GM23338 (cell line): ENCODE data around the gene PRR19. TPM values are rescaled to one million over a fixed set of nuclear protein-coding genes. Genes with fewer than 3 reads are reported as not detected.

Experiments
- ATAC-seq: fragments of 200-7000 bp; cut with Tn5 transposase; 3 replicates; pipeline ENCODE4 v1.9.1; 2020
- DNase-seq: peaks from one replicate; pipeline ENCODE4 v3.0.0-alpha.2; 2015; ENCODE audit warnings: low spot score
- H2AFZ ChIP-seq: fragments of 200-600 bp; sonication (generic); 2 replicates; pipeline ENCODE4 v1.8.0; 2016; ENCODE audit warnings: antibody characterized with exemption, mild to moderate bottlenecking, moderate library complexity
- H3F3A ChIP-seq: fragments of 200-600 bp; sonication (generic); replicated peaks from 2 replicates; pipeline ENCODE4 v1.8.0; 2017; ENCODE audit warnings: antibody characterized with exemption, mixed run types, low read depth
- H3K27ac ChIP-seq: fragments of 200-600 bp; sonication (generic); 2 replicates; pipeline ENCODE4 v1.6.1; 2016; ENCODE audit warnings: low read depth
- H3K27me3 ChIP-seq: fragments of 200-600 bp; sonication (generic); 2 replicates; pipeline ENCODE4 v1.8.0; 2016; ENCODE audit warnings: mild to moderate bottlenecking, mixed run types, moderate library complexity; ENCODE audit not compliant: insufficient read depth
- H3K36me3 ChIP-seq: fragments of 200-600 bp; sonication (generic); 2 replicates; pipeline ENCODE4 v1.8.0; 2016; ENCODE audit warnings: mild to moderate bottlenecking; ENCODE audit not compliant: insufficient read depth
- H3K4me1 ChIP-seq: fragments of 200-600 bp; sonication (generic); 2 replicates; pipeline ENCODE4 v1.8.0; 2016; ENCODE audit warnings: mild to moderate bottlenecking, moderate library complexity; ENCODE audit not compliant: insufficient read depth
- H3K4me2 ChIP-seq: fragments of 200-600 bp; sonication (generic); 2 replicates; pipeline ENCODE4 v1.7.1; 2017; ENCODE audit warnings: mixed run types
- H3K4me3 ChIP-seq: fragments of 200-600 bp; sonication (generic); 2 replicates; pipeline ENCODE4 v1.6.1; 2016; ENCODE audit warnings: mixed run types
- H3K79me2 ChIP-seq: fragments of 200-600 bp; sonication (generic); replicated peaks from 2 replicates; pipeline ENCODE4 v1.8.0; 2017; ENCODE audit warnings: mild to moderate bottlenecking; ENCODE audit not compliant: insufficient read depth
- H3K9me2 ChIP-seq: fragments of 200-600 bp; sonication (generic); 2 replicates; pipeline ENCODE4 v1.8.0; 2017; ENCODE audit not compliant: insufficient read depth
- H4K20me1 ChIP-seq: fragments of 200-600 bp; sonication (generic); replicated peaks from 2 replicates; pipeline ENCODE4 v1.8.0; 2017; ENCODE audit warnings: mild to moderate bottlenecking; ENCODE audit not compliant: insufficient read depth
- H3K27ac Mint-ChIP-seq: 2 replicates; pipeline ENCODE4 v1.8.0; 2020; ENCODE audit warnings: inconsistent platforms, mild to moderate bottlenecking, moderate library complexity, mixed read lengths
- H3K27me3 Mint-ChIP-seq: 3 replicates; pipeline ENCODE4 v1.8.0; 2022; ENCODE audit warnings: low read depth, mild to moderate bottlenecking, moderate library complexity, mixed read lengths, inconsistent platforms; ENCODE audit not compliant: insufficient read depth, poor library complexity
- H3K36me3 Mint-ChIP-seq: 3 replicates; pipeline ENCODE4 v1.8.0; 2021; ENCODE audit warnings: low read depth, mild to moderate bottlenecking, inconsistent platforms, moderate library complexity, mixed read lengths
- H3K4me1 Mint-ChIP-seq: 3 replicates; pipeline ENCODE4 v1.8.0; 2020; ENCODE audit warnings: mild to moderate bottlenecking, inconsistent platforms, mixed read lengths
- H3K4me3 Mint-ChIP-seq: 3 replicates; pipeline ENCODE4 v1.8.0; 2021; ENCODE audit warnings: moderate library complexity, mild to moderate bottlenecking, inconsistent platforms, mixed read lengths
- H3K9me3 Mint-ChIP-seq: 3 replicates; pipeline ENCODE4 v1.8.0; 2020; ENCODE audit warnings: moderate library complexity, mild to moderate bottlenecking, inconsistent platforms, mixed read lengths
- CREB1 ChIP-seq: fragments of 250-450 bp; sonication (Bioruptor Pico); IDR thresholded peaks from 2 replicates; pipeline ENCODE4 v1.5.0; 2020; ENCODE audit warnings: low read depth, mild to moderate bottlenecking, moderate library complexity
- CTCF ChIP-seq, 2 experiments: fragments of 200-600 bp in 1 of 2; sonication (generic) in 1 of 2; conservative IDR thresholded peaks; 2 replicates each; pipeline versions ENCODE4 v1.5.1 to v1.6.1; 2016 to 2017; ENCODE audit warnings: antibody characterized with exemption in 2 of 2, low read depth in 2 of 2, mild to moderate bottlenecking in 2 of 2, moderate library complexity in 1 of 2
- ETS1 ChIP-seq: IDR thresholded peaks from 2 replicates; pipeline ENCODE4 v1.6.1; 2016; ENCODE audit warnings: antibody characterized with exemption
- EZH2 ChIP-seq: fragments of 200-600 bp; sonication (generic); IDR thresholded peaks from one replicate; pipeline ENCODE4 v1.8.0; 2017; ENCODE audit warnings: antibody characterized with exemption, mild to moderate bottlenecking, low read depth; ENCODE audit not compliant: unreplicated experiment
- EZH2phosphoT487 ChIP-seq: fragments of 200-600 bp; sonication (generic); IDR thresholded peaks from one replicate; pipeline ENCODE4 v1.8.1; 2018; ENCODE audit warnings: antibody characterized with exemption; ENCODE audit not compliant: unreplicated experiment
- JUNB ChIP-seq: IDR thresholded peaks from one replicate; pipeline ENCODE4 v1.6.1; 2016; ENCODE audit warnings: antibody characterized with exemption; ENCODE audit not compliant: unreplicated experiment
- NANOG ChIP-seq: IDR thresholded peaks from 2 replicates; pipeline ENCODE4 v1.6.1; 2016; ENCODE audit warnings: antibody characterized with exemption, borderline replicate concordance
- POLR2AphosphoS5 ChIP-seq: IDR thresholded peaks from 2 replicates; pipeline ENCODE4 v1.6.1; 2016; ENCODE audit warnings: antibody characterized with exemption, low read depth
- REST ChIP-seq: IDR thresholded peaks from one replicate; pipeline ENCODE4 v1.6.1; 2018; ENCODE audit warnings: antibody characterized with exemption; ENCODE audit not compliant: unreplicated experiment
- STAT1 ChIP-seq: IDR thresholded peaks from one replicate; pipeline ENCODE4 v1.6.1; 2016; ENCODE audit warnings: antibody characterized with exemption; ENCODE audit not compliant: unreplicated experiment
- ZNF114 ChIP-seq: fragments of 250-450 bp; sonication (Bioruptor Pico); IDR thresholded peaks from 2 replicates; pipeline ENCODE4 v1.5.0; 2020; ENCODE audit warnings: mild to moderate bottlenecking, moderate library complexity
- ZNF331 ChIP-seq: fragments of 250-450 bp; sonication (Bioruptor Pico); IDR thresholded peaks from 2 replicates; pipeline ENCODE4 v1.5.0; 2020; ENCODE audit warnings: low read depth, mild to moderate bottlenecking, moderate library complexity
- ZNF462 ChIP-seq: fragments of 250-450 bp; sonication (Bioruptor Pico); IDR thresholded peaks from 2 replicates; pipeline ENCODE4 v1.5.0; 2020; ENCODE audit warnings: mild to moderate bottlenecking, moderate library complexity
- long read RNA-seq: library from polyadenylated mRNA; unstranded; transcript quantifications from one replicate; pipeline ENCODE4 v2.0.0, GENCODE V29; 2020; ENCODE audit not compliant: unreplicated experiment
- polyA plus RNA-seq: library from polyadenylated mRNA; unstranded; fragments of >200 nt; fragmentation: Nextera tagmentation; extraction: Ambion mirVana; gene quantifications from 2 replicates; pipeline ENCODE4 v1.2.1, GENCODE V29; 2016
- total RNA-seq: library from RNA; depleted of rRNA; stranded (reverse); fragments of >200 nt; shearing (Covaris generic); gene quantifications from 2 replicates; pipeline ENCODE4 v1.2.3, GENCODE V29; 2014; rRNA removed

The PRR19 gene
- total RNA-seq (3.6 and 8.1 TPM in 2 replicates), polyA plus RNA-seq (4.1 and 5.6 TPM in 2 replicates)
- long read RNA-seq, partial matches to known transcripts = 0 of 3 reads
- long read RNA-seq, other reads (novel, unspliced or antisense) = 0 of 3 reads

- DNase-seq = peak; percentile 57
- H2AFZ ChIP-seq = peak within 1 kb of the TSS; percentile 100
- H3K36me3 ChIP-seq = no peaks in the 10 kb centered on the region
- Mint-ChIP-seq H3K27ac (peak within 1 kb of the TSS; percentile 81), H3K27me3 (peaks cover 15% of the 10 kb centered on the region), H3K4me3 (peak within 1 kb of the TSS; percentile 92), H3K9me3 (no peaks in the 10 kb centered on the region; the same call in 2 of the 3 replicates), H3K4me1 (peaks cover 20% of the 10 kb centered on the region), H3K36me3 (peaks cover 14% of the 10 kb centered on the region)
- H3K79me2 ChIP-seq = peaks cover 9% of the 10 kb centered on the region
- peak within 1 kb of the TSS; percentile 98 for H3K4me3 ChIP-seq
- ATAC-seq = peak; percentile 59
- peak within 1 kb of the TSS; percentile 98 for H3K4me2 ChIP-seq
- no peaks in the 10 kb centered on the region for H3K27me3 ChIP-seq
- H3K4me1 ChIP-seq = peaks cover 15% of the 10 kb centered on the region
- TF ChIP-seq CREB1 (CRISPR knock-in tag) = no peak
- TF ChIP-seq REST = no peak
- no peak for TF ChIP-seq EZH2phosphoT487
- TF ChIP-seq CTCF (conservative IDR thresholded peaks at IDR 0.05; ENCODE audit: low read depth in 2 of 2) = no peak
- TF ChIP-seq POLR2AphosphoS5 = no peak
- no peak for TF ChIP-seq ZNF114
- no peak for TF ChIP-seq ZNF331 (CRISPR knock-in tag)
- TF ChIP-seq EZH2 = no peak
- no peak for TF ChIP-seq STAT1
- no peak for TF ChIP-seq JUNB
- no peak for TF ChIP-seq ETS1
- no peak for TF ChIP-seq NANOG
- no peak for TF ChIP-seq ZNF462 (CRISPR knock-in tag)
- peaks cover 21% of the 10 kb centered on the region for H3F3A ChIP-seq
- peak within 1 kb of the TSS; percentile 63 for H3K27ac ChIP-seq
- H3K9me2 ChIP-seq = 0 out of 2 replicates have a peak, but pooled peaks cover 4% of the 10 kb centered on the region
- peaks cover 3% of the 10 kb centered on the region for H4K20me1 ChIP-seq
These were observed at the start of gene PRR19 for GRCh38 chr19:42301646-42302203. PRR19 (plus strand) TSS chr19:42302132; CDS start chr19:42309585, 7,453 bp downstream.
